A673 (cell line): Measurements from ENCODE around the gene PDCL3. TPM values are rescaled to one million over a fixed set of nuclear protein-coding genes. Genes with fewer than 3 reads are reported as not detected.

ENCODE experiments used
- BruUV-seq: library from RNA; stranded (reverse); fragments of 400-500 nt; replicated peaks from 2 replicates; lab custom pipeline; 2021; lab: Mats Ljungman, UMichigan
- CTCF ChIA-PET: fragments of 300-600 bp; sonication (Branson Sonifier 250); formaldehyde crosslinking; loops from one replicate; lab custom pipeline; 2022; ENCODE audit warnings: antibody characterized with exemption; lab: Charles Lee
- POLR2A ChIA-PET: fragments of 300-600 bp; sonication (Branson Sonifier 250); formaldehyde crosslinking; loops from one replicate; lab custom pipeline; 2022; ENCODE audit warnings: antibody characterized with exemption; ENCODE audit not compliant: low non-redundant PET; lab: Charles Lee
- DNase-seq: peaks from one replicate; pipeline ENCODE4 v3.0.0-alpha.2; 2015; ENCODE audit warnings: low spot score
- H3K27ac ChIP-seq: fragments of 200-600 bp; sonication (generic); 2 replicates; pipeline ENCODE4 v1.5.1; 2016; ENCODE audit warnings: mixed run types, low read depth, mild to moderate bottlenecking, mixed read lengths, antibody characterized with exemption, low read length; ENCODE audit not compliant: poor library complexity, severe bottlenecking
- H3K27me3 ChIP-seq: fragments of 200-600 bp; sonication (generic); replicated peaks from 2 replicates; pipeline ENCODE4 v1.6.1; 2017; ENCODE audit warnings: mixed run types, low read depth, mild to moderate bottlenecking, mixed read lengths, antibody characterized with exemption, low read length; ENCODE audit not compliant: insufficient read depth, poor library complexity
- H3K36me3 ChIP-seq: fragments of 200-600 bp; sonication (generic); 2 replicates; pipeline ENCODE4 v1.6.1; 2016; ENCODE audit warnings: mixed run types, mild to moderate bottlenecking, mixed read lengths, antibody characterized with exemption, low read length; ENCODE audit not compliant: insufficient read depth, poor library complexity, severe bottlenecking
- H3K4me1 ChIP-seq: fragments of 200-600 bp; sonication (generic); 2 replicates; pipeline ENCODE4 v1.6.1; 2017; ENCODE audit warnings: mixed run types, mild to moderate bottlenecking, mixed read lengths, antibody characterized with exemption, low read length; ENCODE audit not compliant: insufficient read depth, poor library complexity, severe bottlenecking
- H3K4me3 ChIP-seq: fragments of 200-600 bp; sonication (generic); 2 replicates; pipeline ENCODE4 v1.5.1; 2016; ENCODE audit warnings: low read depth, mixed run types, mild to moderate bottlenecking, mixed read lengths, low read length; ENCODE audit not compliant: poor library complexity, severe bottlenecking
- H3K9me3 ChIP-seq: fragments of 200-600 bp; sonication (generic); 2 replicates; pipeline ENCODE4 v1.6.1; 2016; ENCODE audit warnings: mixed run types, low read depth, mild to moderate bottlenecking, mixed read lengths, antibody characterized with exemption, low read length; ENCODE audit not compliant: poor library complexity, severe bottlenecking
- CTCF ChIP-seq: fragments of 300-800, 200-600 bp; sonication (generic); conservative IDR thresholded peaks from 2 replicates; pipeline ENCODE4 v1.5.1; 2017; ENCODE audit warnings: low read depth, mild to moderate bottlenecking, antibody characterized with exemption, low read length, moderate library complexity, mixed read lengths
- EZH2 ChIP-seq: fragments of 200-600 bp; sonication (generic); IDR thresholded peaks from 2 replicates; pipeline ENCODE4 v1.6.1; 2017; ENCODE audit warnings: borderline replicate concordance, low read depth, mild to moderate bottlenecking, mixed read lengths, antibody characterized with exemption, low read length; ENCODE audit not compliant: poor library complexity, severe bottlenecking
- intact Hi-C: fragments of 100-400 bp; cut with micrococcal nuclease; formaldehyde crosslinking; loops from one replicate; pipeline ENCODE4 v1.10.0; 2022; ENCODE audit not compliant: unreplicated experiment
- total RNA-seq: library from RNA; stranded (reverse); gene quantifications from 2 replicates; pipeline ENCODE4 v1.2.3, GENCODE V29; 2021

The PDCL3 gene
- total RNA-seq, 1 experiment from 2014 or later, result 37.6 TPM

- no peak for DNase-seq
- no TSS peak for BruUV-seq
- H3K4me1 ChIP-seq, result no peaks in the 10 kb centered on the region
- TF ChIP-seq EZH2 (no peak), CTCF (no peak)
- H3K27me3 ChIP-seq, result no peaks in the 10 kb centered on the region
- H3K4me3 ChIP-seq, result no peak overlapping the region
- ChIA-PET CTCF (no interaction called here), POLR2A (no interaction called here)
- no peaks in the 10 kb centered on the region for H3K9me3 ChIP-seq
- intact Hi-C loops, result no loop called here
- H3K36me3 ChIP-seq, result peaks cover 4% of the 10 kb centered on the region
- H3K27ac ChIP-seq, result no peak overlapping the region
These were observed 17.8 kb downstream of the PDCL3 start for GRCh38 chr2:100580367-100581276.

- POLR2A ChIA-PET, result no interaction called here
- Histone ChIP-seq H3K4me1 (no peaks in the 10 kb centered on the region), H3K4me3 (no peak overlapping the region), H3K9me3 (no peaks in the 10 kb centered on the region), H3K27me3 (no peaks in the 10 kb centered on the region), H3K36me3 (peaks cover under 1% of the 10 kb centered on the region), H3K27ac (no peak overlapping the region)
- TF ChIP-seq EZH2 (no peak), CTCF (no peak)
- intact Hi-C loops, result no loop called here
- DNase-seq, result no peak
- BruUV-seq, result no TSS peak
- CTCF ChIA-PET, result no interaction called here
These were observed 18.5 kb downstream of the PDCL3 start for GRCh38 chr2:100581277-100581612.

GRCh38 chr2:100584816-100585215 is 22.0 kb downstream of the PDCL3 start:
- no peaks in the 10 kb centered on the region for H3K36me3 ChIP-seq
- H3K4me3 ChIP-seq, result no peak overlapping the region
- no peaks in the 10 kb centered on the region for H3K27me3 ChIP-seq
- intact Hi-C loops, result no loop called here
- H3K27ac ChIP-seq, result no peak overlapping the region
- POLR2A ChIA-PET, result no interaction called here
- BruUV-seq, result no TSS peak
- DNase-seq, result no peak
- CTCF ChIA-PET, result no interaction called here
- TF ChIP-seq EZH2 (no peak), CTCF (no peak)
- no peaks in the 10 kb centered on the region for H3K9me3 ChIP-seq
- no peaks in the 10 kb centered on the region for H3K4me1 ChIP-seq
